NT2/D1 (cell line): ENCODE measurements around the gene NRP1.

Experiments used
- DNase-seq: peaks from one replicate; pipeline ENCODE4 v3.0.0-alpha.2; 2011; ENCODE audit warnings: low read depth, low spot score
- H3K27me3 ChIP-seq: 2 replicates; pipeline ENCODE4 v1.6.0; 2011; ENCODE audit warnings: mild to moderate bottlenecking; ENCODE audit not compliant: insufficient read length, insufficient read depth
- H3K36me3 ChIP-seq: 2 replicates; pipeline ENCODE4 v1.6.1; 2011; ENCODE audit warnings: mild to moderate bottlenecking, low read length, mixed read lengths; ENCODE audit not compliant: insufficient read depth, insufficient read length
- H3K4me1 ChIP-seq: 2 replicates; pipeline ENCODE4 v1.5.1; 2011; ENCODE audit not compliant: insufficient read depth, insufficient read length
- H3K4me3 ChIP-seq: 2 replicates; pipeline ENCODE4 v1.5.1; 2011; ENCODE audit warnings: low read depth; ENCODE audit not compliant: insufficient read length
- H3K9ac ChIP-seq: 2 replicates; pipeline ENCODE4 v1.6.0; 2011; ENCODE audit warnings: low read depth; ENCODE audit not compliant: insufficient read length
- H3K9me3 ChIP-seq: 2 replicates; pipeline ENCODE4 v1.5.1; 2011; ENCODE audit warnings: mild to moderate bottlenecking, low read length; ENCODE audit not compliant: insufficient read depth
- SUZ12 ChIP-seq: IDR thresholded peaks from 2 replicates; pipeline ENCODE4 v1.6.1; 2011; ENCODE audit not compliant: insufficient read length, insufficient read depth; ENCODE audit errors: extremely low read depth
- YY1 ChIP-seq: IDR thresholded peaks from 2 replicates; pipeline ENCODE4 v1.6.1; 2011; ENCODE audit not compliant: insufficient read length, insufficient read depth
- ZNF274 ChIP-seq: IDR thresholded peaks from 2 replicates; pipeline ENCODE4 v1.6.1; 2011; ENCODE audit warnings: mild to moderate bottlenecking, low read depth, low read length

NRP1 gene

GRCh38 chr10:33328253-33328652, 6.2 kb downstream of the NRP1 start:
- peaks cover 25% of the 10 kb centered on the region for H3K27me3 ChIP-seq
- no peaks in the 10 kb centered on the region for H3K4me1 ChIP-seq
- H3K9me3 ChIP-seq: no peaks in the 10 kb centered on the region
- H3K36me3 ChIP-seq: no peaks in the 10 kb centered on the region
- TF ChIP-seq ZNF274: no peak
- TF ChIP-seq SUZ12: no peak
- no peak for TF ChIP-seq YY1
- H3K9ac ChIP-seq: no peak overlapping the region
- no peak for DNase-seq
- H3K4me3 ChIP-seq: no peak overlapping the region

- Histone ChIP-seq H3K4me1 (no peaks in the 10 kb centered on the region), H3K9me3 (no peaks in the 10 kb centered on the region), H3K27me3 (peaks cover 20% of the 10 kb centered on the region), H3K36me3 (no peaks in the 10 kb centered on the region), H3K4me3 (no peak overlapping the region), H3K9ac (no peak overlapping the region)
- no peak for DNase-seq
- no peak for TF ChIP-seq YY1
- no peak for TF ChIP-seq ZNF274
- TF ChIP-seq SUZ12: no peak
Measured at GRCh38 chr10:33327751-33328150, 6.7 kb downstream of the NRP1 start.

- Histone ChIP-seq H3K36me3 (no peaks in the 10 kb centered on the region), H3K9me3 (no peaks in the 10 kb centered on the region), H3K4me3 (no peak overlapping the region), H3K27me3 (peaks cover 12% of the 10 kb centered on the region), H3K9ac (no peak overlapping the region), H3K4me1 (no peaks in the 10 kb centered on the region)
- TF ChIP-seq SUZ12 (no peak), ZNF274 (no peak), YY1 (no peak)
- no peak for DNase-seq
Measured at GRCh38 chr10:33326933-33327332, 7.5 kb downstream of the NRP1 start.

GRCh38 chr10:33325929-33326328, 8.5 kb downstream of the NRP1 start:
- no peak for TF ChIP-seq ZNF274
- no peak for TF ChIP-seq YY1
- no peak for TF ChIP-seq SUZ12

GRCh38 chr10:33323721-33324120, 10.7 kb downstream of the NRP1 start:
- H3K27me3 ChIP-seq: no peaks in the 10 kb centered on the region
- no peaks in the 10 kb centered on the region for H3K36me3 ChIP-seq
- TF ChIP-seq ZNF274 (no peak), SUZ12 (no peak), YY1 (no peak)
- H3K4me1 ChIP-seq: no peaks in the 10 kb centered on the region
- no peak overlapping the region for H3K4me3 ChIP-seq
- no peak overlapping the region for H3K9ac ChIP-seq
- no peak for DNase-seq
- H3K9me3 ChIP-seq: no peaks in the 10 kb centered on the region

More at GRCh38 chr10:33325929-33326328, 8.5 kb downstream of the NRP1 start:
- H3K4me1 ChIP-seq: no peaks in the 10 kb centered on the region
- H3K4me3 ChIP-seq: no peak overlapping the region
- no peak overlapping the region for H3K9ac ChIP-seq
- no peaks in the 10 kb centered on the region for H3K9me3 ChIP-seq
- H3K27me3 ChIP-seq: peaks cover 3% of the 10 kb centered on the region
- DNase-seq: no peak
- H3K36me3 ChIP-seq: no peaks in the 10 kb centered on the region

GRCh38 chr10:33321516-33321915, 13.0 kb downstream of the NRP1 start:
- DNase-seq: no peak
- no peaks in the 10 kb centered on the region for H3K4me1 ChIP-seq
- TF ChIP-seq YY1: no peak
- TF ChIP-seq ZNF274: no peak
- no peak for TF ChIP-seq SUZ12
- no peak overlapping the region for H3K4me3 ChIP-seq
- H3K36me3 ChIP-seq: no peaks in the 10 kb centered on the region
- H3K9ac ChIP-seq: no peak overlapping the region
- H3K9me3 ChIP-seq: no peaks in the 10 kb centered on the region
- no peaks in the 10 kb centered on the region for H3K27me3 ChIP-seq

GRCh38 chr10:33320288-33320687, 14.2 kb downstream of the NRP1 start:
- H3K9me3 ChIP-seq: no peaks in the 10 kb centered on the region
- no peak for DNase-seq
- TF ChIP-seq YY1 (no peak), SUZ12 (no peak), ZNF274 (no peak)
- H3K4me3 ChIP-seq: no peak overlapping the region
- no peak overlapping the region for H3K9ac ChIP-seq
- H3K4me1 ChIP-seq: no peaks in the 10 kb centered on the region
- no peaks in the 10 kb centered on the region for H3K36me3 ChIP-seq
- no peaks in the 10 kb centered on the region for H3K27me3 ChIP-seq

- Histone ChIP-seq H3K9ac (no peak overlapping the region), H3K4me3 (no peak overlapping the region), H3K4me1 (no peaks in the 10 kb centered on the region), H3K36me3 (no peaks in the 10 kb centered on the region), H3K27me3 (no peaks in the 10 kb centered on the region), H3K9me3 (no peaks in the 10 kb centered on the region)
- no peak for DNase-seq
- no peak for TF ChIP-seq ZNF274
- no peak for TF ChIP-seq SUZ12
- no peak for TF ChIP-seq YY1
Measured at GRCh38 chr10:33315891-33316290, 18.6 kb downstream of the NRP1 start.
